NCI-H345 (cell line): ENCODE data around the gene SUPT3H.

Experiments used
- DNase-seq: peaks from one replicate; lab custom pipeline; 2025; lab: John Stamatoyannopoulos, UW

The SUPT3H gene

GRCh38 chr6:44833248-44833647 is 544.5 kb downstream of the SUPT3H start:
- no peak for DNase-seq

DNA sequence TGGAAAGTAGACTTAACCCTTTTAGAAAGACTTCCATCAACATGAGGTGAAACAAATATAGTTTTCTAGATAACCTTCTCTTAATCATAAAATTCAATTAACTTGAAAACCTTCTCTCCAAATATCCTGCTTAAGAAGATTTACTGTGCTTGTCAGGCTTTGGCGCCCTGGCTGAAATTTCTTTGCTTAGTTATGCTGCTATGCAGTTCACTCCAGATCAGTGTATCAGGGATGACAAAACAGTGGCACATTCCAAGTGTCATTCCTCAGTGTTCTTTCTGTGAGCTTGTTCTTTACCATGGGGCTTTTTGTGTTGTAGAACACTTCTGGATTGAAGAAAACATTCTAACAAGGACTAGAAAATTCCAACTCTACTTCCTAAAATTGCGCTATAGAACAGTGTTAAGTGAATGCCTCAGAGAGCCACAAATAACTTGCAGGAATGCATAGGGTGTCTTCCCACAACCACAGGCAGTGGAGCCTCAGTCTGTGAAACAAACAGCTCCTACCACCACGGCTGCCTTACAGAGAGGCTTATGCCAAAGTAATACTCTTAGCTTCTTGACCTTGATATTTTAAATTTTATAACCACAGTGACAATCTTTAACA is 546.6 kb downstream of the SUPT3H start:
- DNase-seq: no peak

DNA sequence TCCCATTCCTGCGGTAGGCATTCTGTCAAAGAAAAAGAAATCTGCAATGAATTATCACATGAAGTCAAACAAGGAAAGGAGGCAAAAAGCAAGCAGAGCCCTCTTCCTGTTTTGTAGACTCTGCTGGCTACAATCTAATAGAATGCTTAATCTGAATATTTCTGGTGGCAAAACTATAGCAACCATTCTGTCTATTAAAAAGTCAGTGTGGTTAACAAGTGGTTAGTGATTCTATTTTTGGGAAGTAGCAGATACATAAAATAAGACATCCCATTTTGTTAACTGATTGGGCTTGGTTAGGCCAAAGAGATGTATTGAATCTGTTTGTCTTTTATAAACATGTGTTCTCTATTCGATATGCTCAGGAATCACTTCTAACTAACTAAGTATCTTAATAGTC is 547.9 kb downstream of the SUPT3H start:
- no peak for DNase-seq

- DNase-seq: no peak
Measured at GRCh38 chr6:44828780-44829179, 549.0 kb downstream of the SUPT3H start.

DNA sequence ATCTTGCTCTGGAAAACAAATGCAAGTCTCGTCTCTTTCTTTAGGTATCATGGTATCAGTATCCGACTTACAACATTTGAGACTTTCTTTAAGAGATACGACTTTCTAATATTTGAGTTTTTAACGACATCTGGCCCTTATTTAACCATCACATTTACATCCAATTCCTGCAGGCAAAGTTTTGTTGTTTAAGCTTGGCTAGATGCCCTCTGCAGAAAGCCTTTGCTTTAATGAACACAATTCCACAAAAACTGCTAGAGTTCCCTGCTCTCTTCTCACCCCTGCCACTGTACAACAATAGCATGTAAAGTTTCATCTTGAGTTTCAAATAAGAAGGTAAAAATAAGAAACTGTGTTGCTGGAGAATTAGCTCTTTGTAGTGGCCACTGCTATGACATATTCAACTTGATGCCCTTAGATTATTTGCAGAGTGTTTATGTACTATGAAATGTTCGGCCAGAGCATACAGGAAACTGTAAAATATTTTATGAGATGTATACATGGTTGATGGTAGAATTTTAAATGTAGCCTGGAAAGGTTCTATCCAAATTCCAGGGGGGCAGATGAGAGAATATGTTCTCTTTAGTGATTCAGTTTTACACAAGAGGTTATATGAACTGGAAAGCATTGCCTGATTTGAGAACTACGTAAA is 551.6 kb downstream of the SUPT3H start:
- DNase-seq: no peak

DNA sequence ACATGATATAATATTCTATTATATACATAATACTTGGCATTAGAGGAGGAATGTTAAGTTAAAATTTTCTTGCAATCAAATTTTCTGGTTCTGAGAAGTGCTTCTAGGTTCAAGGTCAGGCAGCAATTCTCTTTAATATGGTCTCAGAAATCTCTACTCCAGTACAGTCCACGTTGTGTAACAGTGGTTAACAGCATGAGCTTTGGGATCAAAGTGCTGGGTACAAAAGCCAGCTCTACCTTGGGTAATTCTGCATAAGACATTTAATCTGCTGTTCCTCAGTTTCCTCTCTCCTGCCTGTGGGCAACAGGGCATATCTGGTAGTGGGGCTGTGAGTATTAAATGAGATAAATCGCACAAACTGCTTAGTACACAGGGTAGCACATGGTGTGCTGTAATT is 552.5 kb downstream of the SUPT3H start:
- no peak for DNase-seq

DNA sequence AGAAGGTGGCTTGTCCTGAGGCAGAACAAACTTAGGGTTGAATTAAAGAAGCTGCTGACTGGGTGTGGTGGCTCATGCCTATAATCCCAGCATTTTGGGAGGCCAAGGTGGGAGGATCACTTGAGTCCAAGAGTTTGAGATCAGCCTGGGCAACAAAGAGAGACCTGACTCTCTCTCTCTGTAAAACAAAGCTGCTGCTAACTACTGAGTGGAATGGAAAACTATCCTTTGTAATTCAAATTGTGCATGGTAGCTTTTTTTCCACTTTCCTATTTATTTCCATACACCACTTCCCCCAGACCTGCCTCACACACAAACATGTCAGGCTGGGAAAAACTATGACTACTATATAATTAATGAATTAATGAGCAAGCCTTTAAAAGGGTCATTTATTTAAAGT is 553.2 kb downstream of the SUPT3H start:
- no peak for DNase-seq

- no peak for DNase-seq
Measured at GRCh38 chr6:44820759-44821158, 557.0 kb downstream of the SUPT3H start.

GRCh38 chr6:44820321-44820720 is 557.4 kb downstream of the SUPT3H start:
- no peak for DNase-seq

DNA sequence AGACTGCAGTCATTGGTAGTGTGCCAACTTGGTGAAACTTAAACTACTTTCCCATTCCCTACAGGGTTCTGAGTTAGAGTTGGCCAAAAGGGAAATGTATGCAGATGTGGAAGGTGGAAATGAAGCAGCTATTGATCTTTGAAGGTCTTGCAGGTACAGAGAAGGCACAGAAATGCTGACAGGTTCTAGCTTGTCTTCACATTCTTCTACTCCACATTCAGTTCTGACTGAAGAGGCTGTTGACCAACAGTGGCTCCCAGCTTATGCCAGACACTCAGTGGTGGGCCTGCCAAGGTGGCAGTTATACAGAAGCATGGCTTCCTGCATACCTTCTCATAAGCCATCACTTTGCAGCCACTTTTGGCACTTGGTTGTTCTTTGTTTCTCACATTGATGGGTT is 566.3 kb downstream of the SUPT3H start:
- DNase-seq: no peak

GRCh38 chr6:44809258-44809657 is 568.5 kb downstream of the SUPT3H start:
- no peak for DNase-seq

- DNase-seq: no peak
Measured at GRCh38 chr6:44808148-44808547, 569.6 kb downstream of the SUPT3H start.

DNA sequence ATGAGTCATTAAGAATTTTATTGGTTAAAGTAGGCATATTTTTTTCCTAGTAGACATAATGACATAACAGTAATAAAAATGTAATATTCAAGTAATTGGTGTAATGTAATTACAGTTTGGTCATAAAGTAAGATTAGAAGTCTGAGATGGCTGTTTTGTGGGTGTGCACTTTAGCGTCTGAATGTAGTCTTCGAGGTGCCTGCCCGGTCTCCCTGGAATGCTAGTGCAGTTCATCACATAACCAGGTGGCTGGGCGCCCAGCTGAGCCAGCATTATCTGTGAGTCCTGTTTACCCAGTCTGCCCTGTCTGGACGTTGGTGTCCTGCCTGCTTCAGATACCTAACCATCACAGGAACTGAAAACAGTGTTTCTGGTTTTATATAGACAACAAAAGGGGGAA is 571.1 kb downstream of the SUPT3H start:
- no peak for DNase-seq

GRCh38 chr6:44805238-44805846 is 572.4 kb downstream of the SUPT3H start:
- DNase-seq: no peak

DNA sequence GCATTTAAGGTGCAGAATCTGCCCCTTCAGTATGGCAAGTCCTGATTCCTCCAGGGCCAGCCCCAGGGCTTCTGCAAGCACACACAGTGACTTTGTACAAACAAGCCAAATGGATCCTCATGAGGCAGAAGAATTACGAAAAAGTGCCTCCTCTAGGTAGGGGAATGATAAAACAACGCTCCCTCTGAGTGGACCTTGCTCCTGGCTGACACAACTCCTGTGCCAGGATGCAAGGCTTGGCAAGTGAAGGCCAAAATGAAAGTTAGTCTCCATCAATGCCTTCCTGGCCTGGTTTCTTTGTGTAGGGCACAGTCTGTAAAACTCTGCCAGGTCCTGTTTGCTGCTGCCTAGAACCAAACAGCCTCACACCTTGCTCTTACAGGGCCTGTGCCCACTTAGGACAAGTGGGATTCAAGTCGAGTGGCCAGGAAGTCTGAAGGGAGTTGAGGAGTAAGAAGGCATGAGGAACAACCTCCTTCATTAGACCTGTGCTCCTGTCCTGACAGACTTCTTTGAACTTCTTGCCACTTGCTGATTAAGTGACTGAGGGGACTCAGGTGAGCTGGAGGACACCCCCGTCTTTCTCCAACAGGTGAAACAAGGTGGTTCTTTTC is 573.1 kb downstream of the SUPT3H start:
- no peak for DNase-seq

- no peak for DNase-seq
Measured at GRCh38 chr6:44804016-44804415, 573.7 kb downstream of the SUPT3H start.

DNA sequence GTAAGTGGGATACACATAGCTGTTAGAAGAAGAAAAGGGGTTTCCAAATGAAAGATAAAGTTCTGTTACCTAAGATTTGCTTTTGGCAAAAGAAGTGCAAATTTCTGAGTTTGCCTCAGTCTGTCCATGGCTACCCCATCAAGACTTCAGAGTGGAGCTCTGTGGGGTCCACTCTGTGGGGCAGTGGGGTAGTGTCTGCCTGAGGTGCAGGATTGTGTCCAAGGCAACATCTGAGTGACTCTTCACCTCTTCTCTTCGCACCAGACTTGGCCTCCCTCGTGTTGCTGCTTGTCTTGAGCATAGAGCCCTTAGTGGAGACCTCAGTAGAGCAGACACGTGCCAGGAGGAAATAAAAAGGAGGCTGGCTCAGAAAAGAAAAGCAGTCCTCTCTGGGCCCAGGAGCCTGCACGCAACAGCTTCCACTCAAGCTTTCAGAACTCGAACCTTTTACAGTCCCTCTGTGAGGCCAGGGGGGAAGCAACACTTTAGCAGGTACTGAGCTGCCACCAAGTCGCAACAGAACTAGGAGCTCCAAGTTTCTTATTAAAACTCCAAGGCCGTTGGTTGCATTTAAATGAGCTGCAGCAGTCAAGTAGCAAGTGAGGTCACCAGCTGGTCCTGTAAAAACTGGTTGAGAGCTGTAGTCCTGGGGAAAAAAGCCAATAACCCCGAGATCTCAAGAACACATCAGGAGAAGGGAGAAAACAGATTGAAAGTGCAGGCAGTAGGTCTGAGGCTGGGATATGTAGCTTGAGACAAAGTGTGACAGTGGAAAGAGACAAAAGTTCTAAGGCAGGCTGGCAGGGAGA is 576.7 kb downstream of the SUPT3H start:
- DNase-seq: no peak

DNA sequence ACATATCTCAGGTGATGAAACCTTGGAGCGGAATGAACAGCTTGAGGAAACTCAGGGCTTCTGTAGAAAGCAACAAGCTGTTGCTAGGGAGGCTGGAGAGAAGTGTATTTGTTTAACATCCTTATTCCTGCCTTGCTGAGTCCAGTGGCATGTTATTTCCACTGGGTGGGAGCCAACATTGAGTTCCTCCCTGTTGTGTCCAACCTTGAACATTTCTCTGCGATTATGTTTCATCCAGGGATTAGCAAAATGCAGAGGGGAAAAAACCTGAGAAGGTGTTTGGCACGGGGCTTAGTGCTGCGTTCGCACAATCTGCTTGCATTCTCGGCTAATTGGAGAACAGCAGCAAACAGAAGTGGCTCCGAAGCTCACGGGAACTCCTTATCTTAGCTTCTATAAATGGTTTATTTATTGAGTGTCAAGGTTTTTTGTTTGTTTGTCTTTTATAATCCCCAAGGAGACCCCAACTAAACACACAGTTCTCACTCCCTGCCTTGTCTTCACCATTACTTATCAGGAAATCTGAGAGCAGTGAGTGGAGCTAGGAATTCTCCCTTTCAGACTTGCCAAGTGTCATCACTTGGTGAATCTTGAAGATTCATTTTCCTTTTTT is 577.5 kb downstream of the SUPT3H start:
- no peak for DNase-seq

GRCh38 chr6:44797746-44798145 is 580.0 kb downstream of the SUPT3H start:
- no peak for DNase-seq

GRCh38 chr6:44795326-44795725 is 582.4 kb downstream of the SUPT3H start:
- DNase-seq: no peak

GRCh38 chr6:44789806-44790205 is 587.9 kb downstream of the SUPT3H start:
- DNase-seq: no peak

DNA sequence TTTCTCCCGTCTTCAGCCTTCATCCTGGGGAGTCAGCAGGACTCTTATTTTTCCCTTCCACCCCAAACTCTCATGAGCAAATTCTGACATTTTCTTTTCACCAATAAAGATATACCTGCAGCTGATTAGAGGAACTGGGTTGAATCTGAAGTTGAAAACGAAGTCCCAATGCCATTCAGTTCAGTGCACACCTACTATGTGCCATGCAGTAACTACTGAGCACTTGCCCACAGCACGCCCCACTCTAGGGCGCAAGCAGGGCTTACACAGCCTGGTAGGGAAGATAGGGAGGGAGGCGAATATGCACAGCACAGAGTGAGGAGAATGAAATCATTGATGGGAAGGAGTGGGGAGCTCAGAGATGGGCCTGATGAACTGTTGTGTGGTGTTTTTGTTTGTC is 588.7 kb downstream of the SUPT3H start:
- no peak for DNase-seq
